IPS-20b (cell line): ENCODE data around the gene KLF6.

Experiments used
- H3K27ac ChIP-seq: one replicate; pipeline ENCODE4 v1.5.1; 2013; ENCODE audit warnings: low read length
- H3K27me3 ChIP-seq: 2 replicates; pipeline ENCODE4 v1.6.1; 2013; ENCODE audit warnings: mild to moderate bottlenecking, low read length, inconsistent platforms; ENCODE audit not compliant: insufficient read depth
- H3K36me3 ChIP-seq: 2 replicates; pipeline ENCODE4 v1.6.1; 2013; ENCODE audit warnings: low read depth, mild to moderate bottlenecking, inconsistent platforms, low read length, moderate library complexity; ENCODE audit not compliant: insufficient read depth
- H3K4me1 ChIP-seq: 2 replicates; pipeline ENCODE4 v1.6.1; 2013; ENCODE audit warnings: mild to moderate bottlenecking, control low read depth, inconsistent platforms, low read length, moderate library complexity; ENCODE audit not compliant: insufficient read depth
- H3K4me3 ChIP-seq: 2 replicates; pipeline ENCODE4 v1.5.1; 2013; ENCODE audit warnings: mild to moderate bottlenecking, low read length, inconsistent platforms
- H3K9ac ChIP-seq: 2 replicates; pipeline ENCODE4 v1.6.1; 2013; ENCODE audit warnings: low read depth, mild to moderate bottlenecking, inconsistent platforms, low read length, moderate library complexity
- H3K9me3 ChIP-seq: 2 replicates; pipeline ENCODE4 v1.6.1; 2013; ENCODE audit warnings: mild to moderate bottlenecking, low read depth, low read length, inconsistent platforms; ENCODE audit not compliant: insufficient read depth

The KLF6 gene

GRCh38 chr10:3825862-3826351 lies 40.9 kb upstream of the KLF6 start:
- H3K9me3 ChIP-seq = no peaks in the 10 kb centered on the region
- H3K4me3 ChIP-seq = no peak overlapping the region
- H3K4me1 ChIP-seq = peaks cover 13% of the 10 kb centered on the region
- no peak overlapping the region for H3K27ac ChIP-seq
- no peaks in the 10 kb centered on the region for H3K27me3 ChIP-seq
- H3K36me3 ChIP-seq = no peaks in the 10 kb centered on the region
- no peak overlapping the region for H3K9ac ChIP-seq

GRCh38 chr10:3825244-3825643 lies 40.2 kb upstream of the KLF6 start:
- Histone ChIP-seq H3K27me3 (no peaks in the 10 kb centered on the region), H3K9me3 (no peaks in the 10 kb centered on the region), H3K4me1 (peaks cover 13% of the 10 kb centered on the region), H3K4me3 (no peak overlapping the region), H3K9ac (no peak overlapping the region), H3K27ac (no peak overlapping the region), H3K36me3 (no peaks in the 10 kb centered on the region)

- Histone ChIP-seq H3K4me1 (no peaks in the 10 kb centered on the region; the same call in 1 of the 2 replicates), H3K4me3 (no peak overlapping the region), H3K36me3 (no peaks in the 10 kb centered on the region), H3K9ac (no peak overlapping the region), H3K27ac (no peak overlapping the region), H3K9me3 (no peaks in the 10 kb centered on the region), H3K27me3 (no peaks in the 10 kb centered on the region)
Observed at GRCh38 chr10:3822541-3823330, 37.7 kb upstream of the KLF6 start.

- Histone ChIP-seq H3K4me1 (no peaks in the 10 kb centered on the region), H3K9ac (no peak overlapping the region), H3K4me3 (no peak overlapping the region), H3K36me3 (no peaks in the 10 kb centered on the region), H3K9me3 (no peaks in the 10 kb centered on the region), H3K27me3 (no peaks in the 10 kb centered on the region), H3K27ac (no peak overlapping the region)
Observed at GRCh38 chr10:3820255-3820654, 35.2 kb upstream of the KLF6 start.

GRCh38 chr10:3816995-3817394 lies 32.0 kb upstream of the KLF6 start:
- Histone ChIP-seq H3K27ac (no peak overlapping the region), H3K4me3 (no peak overlapping the region), H3K27me3 (no peaks in the 10 kb centered on the region), H3K4me1 (no peaks in the 10 kb centered on the region), H3K9ac (no peak overlapping the region), H3K36me3 (no peaks in the 10 kb centered on the region), H3K9me3 (no peaks in the 10 kb centered on the region)

- H3K9me3 ChIP-seq = no peaks in the 10 kb centered on the region
- no peaks in the 10 kb centered on the region for H3K27me3 ChIP-seq
- no peaks in the 10 kb centered on the region for H3K36me3 ChIP-seq
- H3K27ac ChIP-seq = no peak overlapping the region
- H3K4me1 ChIP-seq = no peaks in the 10 kb centered on the region; the same call in 1 of the 2 replicates
- no peak overlapping the region for H3K4me3 ChIP-seq
- H3K9ac ChIP-seq = no peak overlapping the region
Observed at GRCh38 chr10:3814838-3815220, 29.8 kb upstream of the KLF6 start.

GRCh38 chr10:3813986-3814837 lies 29.2 kb upstream of the KLF6 start:
- H3K27ac ChIP-seq = no peak overlapping the region
- H3K36me3 ChIP-seq = no peaks in the 10 kb centered on the region
- no peak overlapping the region for H3K9ac ChIP-seq
- H3K4me1 ChIP-seq = no peaks in the 10 kb centered on the region; the same call in 1 of the 2 replicates
- no peaks in the 10 kb centered on the region for H3K9me3 ChIP-seq
- no peaks in the 10 kb centered on the region for H3K27me3 ChIP-seq
- H3K4me3 ChIP-seq = no peak overlapping the region

- Histone ChIP-seq H3K4me3 (no peak overlapping the region), H3K27ac (no peak overlapping the region), H3K36me3 (no peaks in the 10 kb centered on the region), H3K27me3 (no peaks in the 10 kb centered on the region), H3K9ac (no peak overlapping the region), H3K9me3 (no peaks in the 10 kb centered on the region), H3K4me1 (no peaks in the 10 kb centered on the region; the same call in 1 of the 2 replicates)
Observed at GRCh38 chr10:3813267-3813666, 28.3 kb upstream of the KLF6 start.

- H3K9ac ChIP-seq = no peak overlapping the region
- H3K36me3 ChIP-seq = no peaks in the 10 kb centered on the region
- H3K27ac ChIP-seq = no peak overlapping the region
- no peaks in the 10 kb centered on the region; the same call in 1 of the 2 replicates for H3K4me1 ChIP-seq
- no peaks in the 10 kb centered on the region for H3K9me3 ChIP-seq
- no peaks in the 10 kb centered on the region for H3K27me3 ChIP-seq
- H3K4me3 ChIP-seq = no peak overlapping the region
Observed at GRCh38 chr10:3812141-3812540, 27.1 kb upstream of the KLF6 start.

GRCh38 chr10:3811291-3811870 lies 26.4 kb upstream of the KLF6 start:
- H3K4me1 ChIP-seq = no peaks in the 10 kb centered on the region; the same call in 1 of the 2 replicates
- no peak overlapping the region for H3K9ac ChIP-seq
- no peaks in the 10 kb centered on the region for H3K9me3 ChIP-seq
- H3K36me3 ChIP-seq = no peaks in the 10 kb centered on the region
- no peak overlapping the region for H3K4me3 ChIP-seq
- H3K27me3 ChIP-seq = no peaks in the 10 kb centered on the region
- H3K27ac ChIP-seq = no peak overlapping the region

GRCh38 chr10:3808689-3809199 lies 23.7 kb upstream of the KLF6 start:
- H3K9me3 ChIP-seq = no peaks in the 10 kb centered on the region
- no peaks in the 10 kb centered on the region for H3K27me3 ChIP-seq
- H3K4me3 ChIP-seq = no peak overlapping the region
- no peaks in the 10 kb centered on the region for H3K36me3 ChIP-seq
- H3K27ac ChIP-seq = no peak overlapping the region
- H3K9ac ChIP-seq = no peak overlapping the region
- peaks cover 8% of the 10 kb centered on the region for H3K4me1 ChIP-seq
